HL-60 (cell line): ENCODE results near the gene CEP85.

Experiments used
- DNase-seq, 2 experiments: peaks; one replicate each; pipeline ENCODE4 v3.0.0-alpha.2; 2010 to 2020; ENCODE audit warnings: low read depth in 1 of 2, low spot score in 1 of 2
- H3K27ac ChIP-seq: fragments of 250-450 bp; sonication (Bioruptor Pico); replicated peaks from 2 replicates; pipeline ENCODE4 v1.5.1; 2020; ENCODE audit warnings: mild to moderate bottlenecking, moderate library complexity
- H3K27me3 ChIP-seq: fragments of 250-450 bp; sonication (Bioruptor Pico); 2 replicates; pipeline ENCODE4 v1.5.1; 2021; ENCODE audit warnings: mild to moderate bottlenecking, moderate library complexity; ENCODE audit not compliant: insufficient read depth, poor library complexity, severe bottlenecking
- H3K4me3 ChIP-seq: replicated peaks from 2 replicates; pipeline ENCODE4 v1.5.1; 2011; ENCODE audit warnings: mild to moderate bottlenecking, control low read depth, low read length; ENCODE audit not compliant: insufficient read depth
- CTCF ChIP-seq: IDR thresholded peaks from one replicate; pipeline ENCODE4 v1.5.1; 2011; ENCODE audit warnings: low read length, control low read depth, inconsistent platforms; ENCODE audit not compliant: insufficient read depth
- GABPA ChIP-seq: IDR thresholded peaks from 2 replicates; pipeline ENCODE4 v1.6.1; 2012; ENCODE audit warnings: low read depth
- POLR2AphosphoS5 ChIP-seq: IDR thresholded peaks from 2 replicates; pipeline ENCODE4 v1.6.1; 2012; ENCODE audit warnings: low read depth
- SPI1 ChIP-seq: IDR thresholded peaks from 2 replicates; pipeline ENCODE4 v1.6.1; 2012; ENCODE audit warnings: low read depth, mild to moderate bottlenecking, borderline replicate concordance
- TF ChIP-seq, protein P1 (sequence below): IDR thresholded peaks from 2 replicates; pipeline ENCODE4 v1.6.1; 2012; ENCODE audit warnings: low read depth; ENCODE audit not compliant: insufficient replicate concordance

Gene CEP85

DNA sequence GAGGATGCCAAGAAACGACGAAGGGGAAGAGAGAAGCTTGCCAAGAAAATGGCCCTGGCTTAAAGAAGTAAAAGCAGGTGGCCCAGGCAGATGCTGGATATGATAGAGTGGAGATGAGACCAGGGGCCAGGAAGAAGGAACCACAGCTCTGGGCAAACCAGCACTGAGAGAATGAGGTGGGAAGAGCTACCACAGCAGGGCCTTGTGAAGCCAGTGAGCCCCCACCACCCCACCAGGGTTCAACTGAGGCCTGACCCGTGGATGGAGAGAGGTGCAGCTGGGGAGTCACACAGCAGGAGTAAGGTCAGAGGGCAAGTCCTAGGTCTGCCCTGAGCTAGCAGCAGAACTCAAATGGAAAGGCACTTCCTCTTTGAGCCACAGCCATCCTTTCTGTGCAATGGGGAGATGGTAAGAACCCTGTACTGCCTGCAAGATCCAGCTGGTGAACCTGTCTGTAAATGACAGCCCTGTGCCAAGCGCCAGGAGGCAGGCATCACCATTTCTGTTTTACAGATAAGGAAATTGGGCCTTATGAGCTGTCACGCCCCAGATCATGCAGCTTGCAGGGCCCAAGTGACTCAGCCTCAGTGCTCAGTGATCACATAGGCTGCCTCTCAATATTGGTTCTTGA lies 54.4 kb downstream of the CEP85 start:
- peak; percentile 86 to 89 for DNase-seq
- TF ChIP-seq POLR2AphosphoS5 (peak; percentile 60; the same call in 1 of the 2 replicates), GABPA (no peak), SPI1 (peak; percentile 98)
- TF ChIP-seq, protein P1, sequence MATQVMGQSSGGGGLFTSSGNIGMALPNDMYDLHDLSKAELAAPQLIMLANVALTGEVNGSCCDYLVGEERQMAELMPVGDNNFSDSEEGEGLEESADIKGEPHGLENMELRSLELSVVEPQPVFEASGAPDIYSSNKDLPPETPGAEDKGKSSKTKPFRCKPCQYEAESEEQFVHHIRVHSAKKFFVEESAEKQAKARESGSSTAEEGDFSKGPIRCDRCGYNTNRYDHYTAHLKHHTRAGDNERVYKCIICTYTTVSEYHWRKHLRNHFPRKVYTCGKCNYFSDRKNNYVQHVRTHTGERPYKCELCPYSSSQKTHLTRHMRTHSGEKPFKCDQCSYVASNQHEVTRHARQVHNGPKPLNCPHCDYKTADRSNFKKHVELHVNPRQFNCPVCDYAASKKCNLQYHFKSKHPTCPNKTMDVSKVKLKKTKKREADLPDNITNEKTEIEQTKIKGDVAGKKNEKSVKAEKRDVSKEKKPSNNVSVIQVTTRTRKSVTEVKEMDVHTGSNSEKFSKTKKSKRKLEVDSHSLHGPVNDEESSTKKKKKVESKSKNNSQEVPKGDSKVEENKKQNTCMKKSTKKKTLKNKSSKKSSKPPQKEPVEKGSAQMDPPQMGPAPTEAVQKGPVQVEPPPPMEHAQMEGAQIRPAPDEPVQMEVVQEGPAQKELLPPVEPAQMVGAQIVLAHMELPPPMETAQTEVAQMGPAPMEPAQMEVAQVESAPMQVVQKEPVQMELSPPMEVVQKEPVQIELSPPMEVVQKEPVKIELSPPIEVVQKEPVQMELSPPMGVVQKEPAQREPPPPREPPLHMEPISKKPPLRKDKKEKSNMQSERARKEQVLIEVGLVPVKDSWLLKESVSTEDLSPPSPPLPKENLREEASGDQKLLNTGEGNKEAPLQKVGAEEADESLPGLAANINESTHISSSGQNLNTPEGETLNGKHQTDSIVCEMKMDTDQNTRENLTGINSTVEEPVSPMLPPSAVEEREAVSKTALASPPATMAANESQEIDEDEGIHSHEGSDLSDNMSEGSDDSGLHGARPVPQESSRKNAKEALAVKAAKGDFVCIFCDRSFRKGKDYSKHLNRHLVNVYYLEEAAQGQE: peak; percentile 15
- H3K27ac ChIP-seq: peak overlapping the region; percentile 99
- H3K27me3 ChIP-seq: no peaks in the 10 kb centered on the region
- H3K4me3 ChIP-seq: no peak overlapping the region

- no peak overlapping the region for H3K4me3 ChIP-seq
- TF ChIP-seq POLR2AphosphoS5: peak; percentile 64
- peak; percentile 80 for TF ChIP-seq SPI1
- no peak for TF ChIP-seq GABPA
- TF ChIP-seq CTCF: no peak
- TF ChIP-seq, protein P1: no peak
These were observed 55.4 kb downstream of the CEP85 start for GRCh38 chr1:26289158-26290059.

DNA sequence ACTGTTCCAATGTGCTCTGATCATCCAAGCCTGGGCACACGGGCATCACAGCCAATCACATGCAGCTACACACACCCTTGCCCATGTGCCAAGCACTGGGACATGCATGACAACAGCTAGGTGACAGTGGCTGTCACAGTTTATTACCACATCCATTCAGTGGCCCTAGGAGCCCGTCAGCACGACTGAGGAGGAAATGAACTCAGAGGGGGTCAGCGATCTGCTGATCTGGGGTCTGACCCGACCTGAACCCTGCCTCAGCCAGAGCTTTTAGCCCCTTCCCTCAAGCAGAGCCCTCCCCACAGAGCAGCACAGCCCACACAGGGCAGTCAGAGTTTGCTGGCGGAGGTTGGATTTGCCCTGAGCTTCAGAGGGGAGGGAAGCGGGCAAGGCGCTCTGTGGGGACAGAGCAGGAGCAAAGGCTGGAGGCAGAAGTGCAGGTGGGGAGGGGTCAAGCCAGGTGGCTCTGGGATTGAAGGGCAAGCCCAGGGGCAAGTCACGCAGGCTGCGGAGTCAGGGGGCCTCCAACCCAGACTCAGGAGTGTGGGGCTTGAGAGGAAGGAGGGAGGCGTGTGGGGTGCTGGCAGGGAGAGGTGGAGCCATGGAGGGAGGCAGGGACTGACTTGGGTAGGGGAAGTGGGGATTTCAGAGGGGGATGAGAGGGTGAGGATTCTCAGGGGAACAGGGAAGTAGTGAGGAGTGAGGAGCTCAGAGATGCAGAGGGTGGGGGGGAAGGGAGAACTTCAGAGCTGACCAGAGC lies 56.3 kb downstream of the CEP85 start:
- Histone ChIP-seq H3K27ac (peak overlapping the region; percentile 99), H3K27me3 (no peaks in the 10 kb centered on the region), H3K4me3 (no peak overlapping the region)
- peak; percentile 88 to 90 for DNase-seq
- TF ChIP-seq, protein P1: no peak
- TF ChIP-seq POLR2AphosphoS5: peak; percentile 19; the same call in 1 of the 2 replicates
- peak; percentile 77 for TF ChIP-seq SPI1
- no peak for TF ChIP-seq GABPA
- TF ChIP-seq CTCF: no peak

More at GRCh38 chr1:26289158-26290059, 55.4 kb downstream of the CEP85 start:
- DNase-seq: peak; percentile 97 to 98
- Histone ChIP-seq H3K27me3 (no peaks in the 10 kb centered on the region), H3K27ac (peak overlapping the region; percentile 99)
